HG03064 (cell line): ENCODE results near the gene SAG.
"Not testable (repeated sequence)": the region's sequence is repeated elsewhere in the genome, so short reads cannot be mapped to it uniquely, and the experiment has no call there.

Source experiments
- ATAC-seq: cut with Tn5 transposase; IDR thresholded peaks from one replicate; pipeline ENCODE4 v1.9.1; 2021; ENCODE audit warnings: low read depth; ENCODE audit not compliant: unreplicated experiment

The SAG gene

GRCh38 chr2:233328922-233329321 is 21.3 kb downstream of the SAG start:
- ATAC-seq = no peak

- no peak for ATAC-seq
Observed at GRCh38 chr2:233329489-233330135, 22.0 kb downstream of the SAG start.

GRCh38 chr2:233331536-233331935 is 23.9 kb downstream of the SAG start:
- ATAC-seq = peak; percentile 91

- ATAC-seq = no peak
Observed at GRCh38 chr2:233332125-233332524, 24.5 kb downstream of the SAG start.

GRCh38 chr2:233334915-233335314 is 27.3 kb downstream of the SAG start:
- no peak for ATAC-seq

GRCh38 chr2:233336091-233336490 is 28.5 kb downstream of the SAG start:
- ATAC-seq = not testable (repeated sequence)

- no peak for ATAC-seq
Observed at GRCh38 chr2:233336541-233336940, 28.9 kb downstream of the SAG start.

GRCh38 chr2:233338046-233338445 is 30.4 kb downstream of the SAG start:
- ATAC-seq = no peak

- no peak for ATAC-seq
Observed at GRCh38 chr2:233338812-233339368, 31.3 kb downstream of the SAG start.

- no peak for ATAC-seq
Observed at GRCh38 chr2:233339427-233339826, 31.8 kb downstream of the SAG start.

- no peak for ATAC-seq
Observed at GRCh38 chr2:233341296-233341695, 33.7 kb downstream of the SAG start.

GRCh38 chr2:233342301-233342700 is 34.7 kb downstream of the SAG start:
- ATAC-seq = no peak

GRCh38 chr2:233343171-233343705 is 35.6 kb downstream of the SAG start:
- ATAC-seq = no peak

GRCh38 chr2:233346376-233346775 is 38.8 kb downstream of the SAG start:
- no peak for ATAC-seq

- ATAC-seq = no peak
Observed at GRCh38 chr2:233346930-233347329, 39.3 kb downstream of the SAG start.

- no peak for ATAC-seq
Observed at GRCh38 chr2:233349005-233349998, 41.7 kb downstream of the SAG start.

GRCh38 chr2:233350708-233351107 is 43.1 kb downstream of the SAG start:
- no peak for ATAC-seq

GRCh38 chr2:233351423-233351822 is 43.8 kb downstream of the SAG start:
- ATAC-seq = no peak

GRCh38 chr2:233352141-233352842 is 44.7 kb downstream of the SAG start:
- ATAC-seq = no peak

- no peak for ATAC-seq
Observed at GRCh38 chr2:233353101-233353768, 45.6 kb downstream of the SAG start.
